HG03025 (cell line): ENCODE results near the gene SUGCT.
"Not testable (repeated sequence)": the region's sequence is repeated elsewhere in the genome, so short reads cannot be mapped to it uniquely, and the experiment has no call there.

Experiments
- ATAC-seq: cut with Tn5 transposase; IDR thresholded peaks from one replicate; pipeline ENCODE4 v1.9.1; 2021; ENCODE audit warnings: mild to moderate bottlenecking, moderate library complexity; ENCODE audit not compliant: unreplicated experiment, low FRiP score

SUGCT gene

DNA sequence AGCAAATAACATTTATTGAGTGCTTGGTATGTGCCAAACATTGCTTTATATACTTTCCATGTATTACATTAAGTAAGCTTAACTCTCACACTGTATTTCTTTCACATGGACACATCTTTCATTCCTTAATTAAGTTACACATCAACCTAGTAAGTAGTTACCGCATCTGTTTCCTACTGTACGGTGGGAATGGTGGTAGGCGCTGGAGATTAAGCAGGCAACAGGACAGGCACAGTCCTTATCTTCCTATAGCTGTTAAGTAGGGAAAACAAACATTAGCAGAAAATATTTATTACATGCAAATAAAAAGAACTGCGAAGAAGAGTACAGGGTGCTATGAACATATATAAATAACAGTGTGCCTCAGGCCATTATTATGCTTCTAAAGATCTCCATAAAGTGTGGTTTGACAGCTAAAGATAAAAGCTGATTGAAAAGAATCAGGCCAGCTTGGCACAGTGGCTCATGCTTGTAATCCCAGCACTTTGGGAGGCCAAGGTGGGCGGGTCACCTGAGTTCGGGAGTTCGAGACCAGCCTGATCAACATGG is 105.0 kb downstream of the SUGCT start:
- no peak for ATAC-seq

DNA sequence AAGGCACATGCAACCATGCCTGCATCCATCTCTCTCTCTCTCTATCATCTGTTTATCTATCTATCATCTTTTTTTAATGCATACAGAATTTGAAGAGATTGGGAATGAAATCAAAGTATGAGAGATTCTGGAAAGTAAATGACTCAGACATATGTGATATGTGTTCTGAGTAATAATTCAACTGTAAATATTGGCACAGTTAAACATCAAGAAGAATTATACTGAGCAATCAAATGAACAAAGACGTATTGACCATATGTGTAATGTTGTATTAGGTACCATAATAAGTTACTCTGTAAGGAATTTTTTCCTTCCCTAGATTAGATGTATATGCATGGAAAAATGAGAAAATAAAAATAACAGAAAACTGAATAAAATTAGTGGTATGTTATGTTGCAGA is 108.3 kb downstream of the SUGCT start:
- no peak for ATAC-seq

DNA sequence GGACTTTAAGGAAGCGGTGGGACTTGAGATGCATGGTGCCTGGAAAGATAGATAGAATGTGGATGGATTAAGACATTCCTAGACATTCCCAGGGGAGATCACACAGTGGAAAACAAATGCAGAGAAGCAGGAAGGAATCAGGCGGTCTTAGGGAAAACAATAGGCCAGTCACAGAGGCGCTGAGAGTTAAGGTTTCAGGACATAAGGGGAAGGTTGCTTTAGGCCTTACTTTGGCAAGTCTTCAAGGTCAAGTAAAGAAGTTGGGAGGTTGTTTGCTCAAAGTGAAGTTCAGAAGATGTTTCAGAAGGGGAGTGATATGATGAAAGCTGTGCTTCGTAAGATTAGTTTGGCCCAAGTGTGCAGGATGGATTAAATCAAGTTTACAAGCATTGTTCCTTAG is 109.4 kb downstream of the SUGCT start:
- ATAC-seq, result no peak

DNA sequence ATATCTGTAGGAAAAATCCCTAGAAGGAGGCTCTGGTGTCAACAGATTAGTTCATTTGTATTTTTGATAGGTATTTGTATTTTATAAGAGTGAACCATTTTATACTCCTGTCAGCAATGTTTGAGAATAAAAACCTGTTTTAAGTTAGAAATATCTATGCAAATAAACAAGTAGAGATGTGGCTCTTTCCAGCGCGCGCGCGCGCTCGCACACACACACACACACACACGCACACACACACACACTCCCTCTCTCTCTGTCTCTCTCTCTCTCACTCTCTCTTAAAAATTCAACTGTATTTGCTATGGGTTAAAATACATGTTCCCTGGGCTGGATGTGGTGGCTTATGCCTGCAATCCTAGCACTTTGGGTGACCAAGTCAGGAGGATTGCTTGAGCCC is 113.9 kb downstream of the SUGCT start:
- no peak for ATAC-seq

DNA sequence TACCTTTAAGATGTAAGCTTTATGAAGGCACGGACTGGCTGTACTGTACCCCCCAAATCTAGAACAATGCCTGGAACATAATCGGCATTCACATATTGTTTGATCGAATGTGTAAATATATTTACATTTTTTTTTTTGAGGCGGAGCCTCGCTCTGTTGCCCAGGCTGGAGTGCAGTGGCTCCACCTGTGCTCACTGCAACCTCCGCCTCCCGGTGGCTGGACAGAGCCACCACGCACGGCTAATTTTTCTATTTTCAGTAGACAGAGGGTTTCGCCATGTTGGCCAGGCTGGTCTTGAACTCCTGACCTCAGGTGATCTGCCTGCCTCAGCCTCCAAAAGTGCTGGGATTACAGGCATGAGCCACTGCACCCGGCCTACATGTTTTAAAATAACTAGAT is 118.6 kb downstream of the SUGCT start:
- not testable (repeated sequence) for ATAC-seq

DNA sequence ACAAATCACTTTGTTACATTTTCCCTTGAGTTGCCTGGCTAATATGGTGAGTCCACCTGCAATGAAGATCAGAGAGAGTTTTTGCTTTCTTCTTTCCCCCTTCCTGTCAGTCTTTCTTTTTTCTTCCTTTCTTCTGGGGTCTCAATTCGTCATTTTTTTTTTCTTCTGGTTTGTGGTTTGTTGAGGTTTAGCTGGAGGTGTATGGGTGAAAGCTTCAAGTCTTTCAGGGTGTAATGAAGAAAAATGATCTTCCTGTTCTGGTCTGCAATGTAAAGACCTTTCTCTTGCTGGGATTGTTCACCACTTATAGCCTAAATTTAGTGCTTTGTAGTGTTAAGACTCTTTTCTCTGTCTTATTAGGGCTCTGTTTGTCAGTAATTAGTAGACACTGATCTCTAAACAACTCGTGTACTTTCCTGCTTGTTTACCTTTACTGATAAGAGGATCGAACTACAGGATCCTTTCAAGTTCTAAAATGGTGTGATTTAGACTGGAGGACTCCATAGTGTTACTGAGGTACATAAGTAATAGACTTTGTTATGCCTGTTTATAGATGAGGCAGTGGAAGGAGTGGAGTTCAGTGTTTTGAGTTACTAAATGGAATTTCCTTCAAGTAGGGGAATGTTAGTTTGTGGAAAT is 129.1 kb downstream of the SUGCT start:
- ATAC-seq, result no peak

DNA sequence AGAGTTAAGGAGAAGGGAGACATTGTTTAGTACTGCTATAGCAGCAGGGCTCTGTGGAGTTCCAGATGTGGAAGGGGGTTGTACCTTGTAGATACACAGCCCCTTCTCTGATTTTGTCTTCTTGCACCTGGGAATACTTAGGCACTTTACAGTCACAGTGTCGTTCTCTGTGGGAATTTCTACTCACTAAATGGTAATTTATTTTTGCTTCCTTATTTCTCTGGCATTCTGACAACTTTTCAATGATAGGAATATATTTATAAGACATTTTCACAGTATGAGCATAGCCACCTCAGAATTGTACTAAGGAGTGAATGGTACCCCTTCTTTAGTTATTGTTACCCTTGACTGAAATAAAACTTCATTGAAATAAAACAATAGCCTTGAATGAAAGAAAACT is 132.8 kb downstream of the SUGCT start:
- no peak for ATAC-seq

DNA sequence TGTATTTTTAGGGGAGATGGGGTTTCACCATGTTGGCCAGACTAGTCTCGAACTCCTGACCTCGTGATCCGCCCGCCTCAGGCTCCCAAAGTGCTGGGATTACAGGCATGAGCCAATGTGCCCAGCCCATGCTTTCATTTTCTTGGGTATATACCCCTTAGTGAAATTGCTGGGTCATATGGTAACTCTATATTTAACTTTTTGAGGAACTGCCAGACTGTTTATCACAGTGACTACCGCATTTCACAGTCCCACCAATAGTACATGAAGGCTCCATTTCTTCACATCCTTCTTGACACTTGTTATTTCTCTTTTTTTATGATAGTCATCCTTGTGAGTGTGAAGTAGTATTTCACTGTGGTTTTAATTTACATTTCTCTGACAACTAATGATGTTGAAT is 134.0 kb downstream of the SUGCT start:
- ATAC-seq, result not testable (repeated sequence)

DNA sequence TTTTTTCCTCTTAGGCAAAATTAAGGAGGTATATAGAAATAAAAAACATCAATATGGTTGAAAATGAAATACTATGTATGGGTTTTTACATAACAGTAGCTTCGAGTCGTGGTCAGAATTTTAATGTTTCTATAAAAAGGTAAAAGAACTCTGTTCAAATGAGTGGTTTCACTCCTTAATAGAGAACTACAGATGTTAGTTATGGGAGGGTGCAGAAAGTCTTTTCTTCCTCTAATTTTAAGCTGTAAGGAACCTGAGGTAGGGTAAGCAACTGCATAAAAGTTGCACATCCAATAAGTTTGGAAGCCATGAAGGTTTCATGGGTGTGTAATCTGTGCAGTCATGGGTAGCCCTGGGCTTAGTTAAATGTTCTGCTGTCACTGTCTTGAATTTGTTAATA is 141.3 kb downstream of the SUGCT start:
- no peak for ATAC-seq

DNA sequence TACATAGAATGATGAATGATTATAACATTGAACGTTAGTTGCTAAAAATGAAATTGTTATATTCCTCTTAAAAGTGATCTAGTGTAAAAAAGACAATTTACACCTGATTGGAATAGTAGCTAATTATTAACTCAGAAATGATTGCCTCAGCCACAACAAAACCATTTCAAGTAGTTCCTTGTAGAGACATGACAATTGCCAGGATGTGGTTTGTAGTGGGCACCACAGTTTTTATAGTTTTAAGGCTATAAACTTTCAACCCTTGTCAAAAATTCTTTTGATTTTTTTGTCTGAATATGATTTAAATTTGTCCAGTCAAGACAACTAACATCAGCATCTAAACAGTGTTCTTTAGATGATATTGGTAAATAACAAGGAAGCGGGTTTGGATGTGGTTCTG is 145.2 kb downstream of the SUGCT start:
- ATAC-seq, result no peak

DNA sequence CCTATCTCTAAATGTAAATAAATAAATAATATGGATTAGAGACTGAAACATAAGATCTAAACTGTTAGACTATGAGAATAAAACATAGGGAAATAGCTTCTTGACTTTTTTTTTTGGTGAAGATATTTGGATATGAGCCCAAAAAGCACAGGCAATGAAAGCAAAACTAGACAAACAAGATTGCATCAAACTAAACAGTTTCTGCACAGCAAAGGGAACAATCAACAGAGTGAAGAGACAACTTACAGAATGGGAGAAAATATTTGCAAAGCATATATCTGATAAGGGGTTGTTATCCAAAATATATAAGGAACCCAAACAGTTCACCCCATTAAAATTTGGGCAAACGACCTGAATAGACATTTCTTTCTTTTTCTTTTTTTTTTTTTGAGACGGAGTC is 148.1 kb downstream of the SUGCT start:
- ATAC-seq, result no peak

DNA sequence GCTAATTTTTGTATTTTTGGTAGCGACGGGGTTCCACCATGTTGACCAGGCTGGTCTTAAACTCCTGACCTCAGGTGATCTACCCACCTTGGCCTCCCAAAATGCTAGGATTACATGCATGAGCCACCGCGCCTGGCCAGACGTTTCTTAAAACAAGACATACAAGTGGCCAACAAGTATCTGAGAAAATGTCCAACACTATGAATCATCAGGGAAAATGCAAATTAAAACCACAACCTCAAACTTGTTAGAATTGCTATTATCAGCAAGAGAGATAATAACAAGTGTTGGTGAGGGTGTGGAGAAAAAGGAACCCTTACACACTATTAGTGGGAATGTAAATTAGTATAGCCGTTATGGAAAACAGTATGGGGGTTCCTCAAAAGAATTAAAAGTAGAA is 148.6 kb downstream of the SUGCT start:
- no peak for ATAC-seq

DNA sequence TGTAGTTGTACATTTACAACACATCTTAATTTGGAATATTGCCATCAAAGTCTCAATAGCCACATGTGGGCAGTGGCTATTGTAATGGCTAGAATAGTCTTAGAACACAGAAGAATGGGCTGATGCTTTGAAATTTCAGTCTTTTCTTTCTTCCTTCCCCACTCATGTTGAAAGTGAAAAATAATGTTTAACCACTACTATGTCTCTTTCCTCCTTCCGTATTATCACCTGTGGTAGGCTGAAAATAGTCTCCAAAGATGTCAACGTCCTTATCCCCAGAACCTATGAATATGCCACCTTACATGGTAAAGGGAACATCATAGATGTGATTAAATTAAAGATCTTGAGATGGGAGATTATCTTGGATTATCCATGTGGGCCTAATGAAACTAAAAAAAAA is 154.0 kb downstream of the SUGCT start:
- no peak for ATAC-seq

DNA sequence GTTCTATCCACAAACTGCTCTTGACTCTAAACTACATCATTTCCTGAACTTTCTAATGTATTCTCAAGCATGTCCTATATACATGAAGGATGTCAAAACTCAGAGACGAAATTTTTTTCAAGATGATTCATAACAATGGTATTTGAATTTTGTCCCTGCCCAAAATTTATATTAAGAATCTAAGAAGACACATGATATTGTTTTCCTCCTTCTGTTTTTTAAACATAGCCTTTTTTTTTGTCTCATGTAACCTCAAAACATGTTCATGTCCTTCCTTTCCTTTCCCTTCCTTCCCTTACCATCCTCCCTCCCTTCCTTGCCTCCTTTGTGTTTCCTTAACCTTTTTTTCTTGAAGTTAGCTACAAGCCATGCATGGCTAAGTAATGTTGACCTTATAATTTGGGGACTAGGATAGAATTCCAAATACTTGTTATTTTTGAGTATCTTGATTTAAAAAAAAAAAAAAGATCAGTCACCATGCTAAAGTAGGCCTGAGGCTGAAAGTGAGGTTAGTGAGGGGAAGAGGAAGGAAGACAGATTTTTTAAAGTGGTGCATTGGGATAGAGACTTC is 163.0 kb downstream of the SUGCT start:
- no peak for ATAC-seq

DNA sequence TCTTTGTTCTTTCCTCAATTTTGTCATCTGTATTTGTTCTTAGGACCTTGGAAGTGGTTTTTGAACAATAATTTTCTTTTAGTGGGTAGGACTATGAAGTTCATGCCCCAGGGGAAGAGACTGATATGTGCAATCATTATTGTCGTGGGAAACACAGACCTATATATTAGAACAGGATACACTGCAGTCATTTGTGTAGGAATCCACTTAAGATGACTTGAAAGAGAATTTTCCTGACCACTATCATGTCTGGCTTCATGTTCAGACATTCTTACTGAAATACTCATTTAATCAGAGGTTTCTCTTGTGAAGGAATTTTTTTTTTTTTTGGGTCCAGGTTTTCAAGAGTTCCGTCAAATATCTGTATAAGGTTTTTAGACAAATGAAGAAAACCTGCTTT is 163.6 kb downstream of the SUGCT start:
- no peak for ATAC-seq

DNA sequence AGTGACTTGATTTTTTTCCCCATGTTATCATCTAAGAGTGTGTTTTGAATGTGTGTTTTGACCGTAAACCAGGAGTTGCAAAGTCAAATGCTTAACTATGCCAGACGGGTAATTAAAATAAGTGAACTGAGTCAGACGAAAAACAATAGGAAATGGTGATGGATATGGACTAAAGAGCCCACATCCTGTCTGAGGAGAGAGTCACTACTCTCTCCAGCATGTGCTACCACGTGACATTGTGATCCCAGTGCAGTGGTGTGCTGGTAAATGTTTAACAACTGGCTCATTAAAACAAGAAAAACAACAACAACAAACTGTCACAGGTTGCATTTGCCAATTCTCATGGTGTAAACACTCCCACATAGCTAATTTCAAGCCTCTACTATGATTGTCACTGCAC is 164.3 kb downstream of the SUGCT start:
- no peak for ATAC-seq

DNA sequence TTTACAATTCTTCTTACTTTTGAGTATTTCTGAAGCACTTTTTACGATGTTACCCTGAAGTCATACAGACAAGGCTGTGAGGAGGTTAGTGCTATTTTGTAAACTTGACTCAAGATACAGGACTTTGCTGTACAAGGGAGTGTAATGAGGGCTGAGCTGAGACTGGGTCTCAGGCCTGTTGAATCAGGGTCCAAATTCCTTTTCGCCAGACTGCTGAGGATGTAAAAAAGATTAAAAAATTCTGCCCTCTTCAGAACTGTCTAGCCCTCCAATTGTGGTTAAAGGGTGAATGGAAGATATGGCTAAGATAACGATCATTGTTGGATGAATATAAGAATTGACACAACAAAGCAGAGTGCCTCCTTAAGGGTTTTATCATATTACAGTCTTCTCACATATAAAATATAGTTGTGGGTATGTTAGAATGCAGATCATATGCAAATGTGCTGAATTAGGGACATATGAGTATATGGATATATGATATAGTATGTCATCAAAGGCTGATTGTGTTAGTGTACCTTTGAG is 165.4 kb downstream of the SUGCT start:
- no peak for ATAC-seq

DNA sequence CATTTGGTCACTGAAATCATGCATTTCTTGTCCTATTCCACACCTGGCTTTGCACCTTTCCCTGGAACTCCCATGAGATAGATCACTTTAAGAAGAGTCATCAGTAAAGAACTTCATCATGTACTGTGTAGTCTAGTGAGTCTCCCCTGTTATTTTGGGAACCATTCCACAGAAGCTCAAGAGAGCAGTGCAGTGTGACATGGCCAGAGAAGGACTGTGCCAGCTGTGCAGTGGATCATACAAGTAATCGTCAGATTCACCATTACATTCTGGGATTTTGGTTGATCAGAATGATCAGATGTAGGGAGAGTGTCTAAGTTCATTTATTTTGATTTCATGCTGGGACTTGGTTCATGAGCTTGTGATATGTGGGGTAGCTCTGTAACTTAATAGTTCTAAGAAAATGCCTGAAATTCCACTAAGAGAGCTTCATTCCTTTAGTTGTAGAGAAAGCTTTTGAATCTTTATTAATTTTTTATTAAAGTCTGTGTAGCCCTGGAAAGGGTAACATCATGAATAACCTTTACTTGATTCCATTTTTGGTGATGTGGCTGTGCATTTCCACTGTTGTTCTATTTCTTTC is 166.8 kb downstream of the SUGCT start:
- ATAC-seq, result no peak

DNA sequence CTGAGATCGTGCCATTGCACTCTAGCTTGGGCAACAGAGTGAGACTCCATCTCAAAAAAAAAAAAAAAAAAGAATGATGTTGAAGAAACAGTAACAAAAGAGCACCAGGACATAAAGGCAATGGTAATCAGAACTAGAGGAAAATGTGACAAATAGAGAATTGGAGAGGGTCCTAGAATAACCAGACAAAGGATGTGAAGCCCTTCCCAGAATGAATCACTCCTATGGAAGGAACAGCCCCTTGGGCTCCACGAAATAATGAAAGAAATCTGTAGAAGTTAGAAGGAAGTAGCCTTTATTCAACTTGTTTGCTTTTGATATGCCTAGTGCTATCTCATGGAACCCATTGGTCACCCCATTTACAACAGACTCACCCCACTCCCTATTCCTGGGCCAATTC is 169.2 kb downstream of the SUGCT start:
- ATAC-seq, result no peak

DNA sequence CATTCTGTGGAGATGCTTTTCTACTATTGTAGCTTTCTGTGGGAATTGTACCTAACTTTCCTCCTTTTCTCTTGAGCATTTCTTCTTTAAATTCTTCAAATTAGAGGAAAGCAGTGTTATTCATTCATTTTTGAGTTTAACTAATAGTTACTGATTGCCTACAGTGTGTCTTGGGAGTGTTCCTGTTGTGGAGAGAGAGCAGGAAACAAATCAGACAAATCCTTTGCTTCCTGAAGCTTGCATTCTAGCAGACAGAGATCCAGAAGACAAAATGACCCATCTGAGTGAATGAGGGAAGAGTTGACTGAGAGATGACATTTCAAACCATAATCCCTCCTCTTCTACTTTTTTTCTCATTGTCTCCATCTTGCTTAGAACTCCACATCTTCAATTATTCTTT is 170.4 kb downstream of the SUGCT start:
- ATAC-seq, result no peak

DNA sequence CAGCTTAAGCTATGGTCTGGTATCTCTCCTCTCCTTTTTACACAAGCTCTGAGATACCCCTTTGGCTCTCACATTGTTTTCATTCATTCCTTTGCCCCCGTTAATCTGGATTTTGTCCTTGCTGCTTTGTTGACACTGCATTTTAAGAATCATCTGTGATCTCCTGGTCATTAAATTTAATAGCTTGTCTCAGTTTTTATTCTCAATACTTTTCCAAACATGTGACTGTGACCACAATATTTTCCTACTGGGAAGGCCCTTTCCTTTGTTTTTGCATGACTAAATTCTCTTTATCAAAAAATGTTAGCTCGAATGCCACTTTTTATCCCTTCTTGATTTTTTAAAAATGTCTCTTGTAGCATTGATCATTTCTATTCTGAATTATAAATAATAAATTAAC is 171.2 kb downstream of the SUGCT start:
- no peak for ATAC-seq

DNA sequence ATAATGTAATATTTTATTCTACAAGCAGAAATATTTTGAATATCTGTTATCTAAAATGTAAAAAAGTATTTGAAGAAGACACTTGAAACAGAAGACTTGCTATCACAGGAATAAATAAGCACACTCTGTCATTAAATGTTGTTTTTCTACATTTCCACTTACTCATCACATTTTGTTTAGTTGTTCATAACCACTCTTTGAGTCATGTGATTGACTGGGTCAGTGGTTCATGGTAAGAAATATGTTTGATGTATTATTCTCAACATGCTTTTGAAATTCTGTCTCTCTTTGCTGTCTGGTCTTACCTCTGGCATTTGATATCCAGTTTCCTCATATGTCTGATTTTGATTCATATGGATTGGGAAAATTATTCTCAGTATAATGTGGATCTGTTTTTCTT is 171.8 kb downstream of the SUGCT start:
- no peak for ATAC-seq
